K562 (cell line): ENCODE results near the gene CLEC19A. TPM values are rescaled to one million over a fixed set of nuclear protein-coding genes. Genes with fewer than 3 reads are reported as not detected.

Experiments used
- ATAC-seq: fragments of 200-7000 bp; cut with Tn5 transposase; 3 replicates; pipeline ENCODE4 v1.9.1; 2020; ENCODE audit warnings: moderate library complexity
- BruUV-seq: library from RNA; stranded (reverse); fragments of 400-500 nt; replicated peaks from 2 replicates; lab custom pipeline; 2021; lab: Mats Ljungman, UMichigan
- CTCF ChIA-PET: fragments of 300-600 bp; formaldehyde crosslinking; extraction: SDS; loops from one replicate; lab custom pipeline; 2021; ENCODE audit warnings: low intra/inter-chr PET ratio; lab: Yijun Ruan, JAX
- POLR2A ChIA-PET: fragments of 300-600, 350-650 bp; sonication (Branson Sonifier 250); formaldehyde crosslinking; extraction: SDS; loops from one replicate; lab custom pipeline; 2021; ENCODE audit warnings: antibody characterized with exemption, inconsistent platforms; lab: Yijun Ruan, JAX
- DNase-seq, 4 experiments: peaks; one replicate each; pipeline versions ENCODE4 v3.0.0 to v3.0.0-alpha.2; 2011 to 2018; ENCODE audit warnings: low spot score in 3 of 4, mixed read lengths in 3 of 4; ENCODE audit errors: extremely low read depth in 1 of 4
- FAIRE-seq: peaks from 2 replicates; lab custom pipeline; 2011; peaks lifted over from hg19 to GRCh38; lab: Jason Lieb, UNC
- H2AFZ ChIP-seq: 2 replicates; pipeline ENCODE4 v1.6.0; 2011; ENCODE audit warnings: low read depth, low read length, control low read depth, inconsistent platforms
- H3K27ac ChIP-seq: fragments of 200-600 bp; 3 replicates; pipeline ENCODE4 v1.8.0; 2011; ENCODE audit warnings: low read depth, mild to moderate bottlenecking, control low read depth, inconsistent platforms, low read length, moderate library complexity, mixed read lengths; ENCODE audit errors: extremely low read depth
- H3K27me3 ChIP-seq, 2 experiments: fragments of 300-600 bp in 1 of 2; 2 replicates in 1 of 2; 3 replicates in 1 of 2; pipeline versions ENCODE4 v1.6.0 to v1.8.0; 2011; ENCODE audit warnings: inconsistent platforms in 2 of 2, low read length in 2 of 2, mild to moderate bottlenecking in 1 of 2, mixed read lengths in 1 of 2, moderate library complexity in 1 of 2; ENCODE audit not compliant: control insufficient read depth in 2 of 2, insufficient read depth in 2 of 2
- H3K36me3 ChIP-seq: fragments of 300-600 bp; 3 replicates; pipeline ENCODE4 v1.8.0; 2011; ENCODE audit warnings: mild to moderate bottlenecking, low read length, inconsistent platforms; ENCODE audit not compliant: control insufficient read depth, insufficient read depth
- H3K4me1 ChIP-seq, 2 experiments: fragments of 200-600 bp in 1 of 2; replicated peaks in 1 of 2; 2 replicates in 1 of 2; 3 replicates in 1 of 2; pipeline versions ENCODE4 v1.5.1 to v1.8.0; 2011; ENCODE audit warnings: inconsistent platforms in 2 of 2, low read length in 2 of 2, mild to moderate bottlenecking in 1 of 2, mixed read lengths in 1 of 2, moderate library complexity in 1 of 2; ENCODE audit not compliant: control insufficient read depth in 2 of 2, insufficient read depth in 2 of 2
- H3K4me2 ChIP-seq: 2 replicates; pipeline ENCODE4 v1.6.1; 2011; ENCODE audit warnings: low read length, control low read depth, inconsistent platforms, mixed read lengths; ENCODE audit not compliant: insufficient read depth
- H3K4me3 ChIP-seq: fragments of 200-600 bp; sonication (generic), shearing (Covaris generic); 2 replicates; pipeline ENCODE4 v1.5.1; 2016; ENCODE audit warnings: control low read depth, inconsistent platforms
- H3K79me2 ChIP-seq: fragments of 200-600 bp; 3 replicates; pipeline ENCODE4 v1.8.0; 2011; ENCODE audit warnings: low read length, inconsistent platforms; ENCODE audit not compliant: control insufficient read depth, insufficient read depth
- H3K9ac ChIP-seq, 2 experiments: 2 replicates each; pipeline versions ENCODE4 v1.6.0 to v1.6.1; 2011; ENCODE audit warnings: low read depth in 2 of 2, low read length in 2 of 2, control low read depth in 1 of 2, inconsistent platforms in 1 of 2, mild to moderate bottlenecking in 1 of 2, mixed read lengths in 1 of 2; ENCODE audit not compliant: insufficient read depth in 1 of 2
- H3K9me1 ChIP-seq: one replicate; pipeline ENCODE4 v1.6.0; 2011; ENCODE audit warnings: inconsistent platforms, mild to moderate bottlenecking, low read length, moderate library complexity; ENCODE audit not compliant: control insufficient read depth, insufficient read depth
- H3K9me3 ChIP-seq: replicated peaks from 2 replicates; pipeline ENCODE4 v1.5.1; 2011; ENCODE audit warnings: low read depth, low read length, inconsistent platforms; ENCODE audit not compliant: control insufficient read depth, insufficient read depth
- H4K20me1 ChIP-seq: replicated peaks from 2 replicates; pipeline ENCODE4 v1.6.1; 2011; ENCODE audit warnings: low read length, inconsistent platforms, mixed read lengths; ENCODE audit not compliant: control insufficient read depth, insufficient read depth
- ATF1 ChIP-seq, 2 experiments: fragments of 450-650 bp in 1 of 2; IDR thresholded peaks; 2 replicates each; pipeline ENCODE4 v1.6.1; 2016; ENCODE audit warnings: missing compliant biosample characterization in 1 of 2, missing genetic modification characterization in 1 of 2
- C11orf30 ChIP-seq: fragments of 450-650 bp; IDR thresholded peaks from 2 replicates; pipeline ENCODE4 v1.6.1; 2016; ENCODE audit warnings: low read depth, mild to moderate bottlenecking
- CTCF ChIP-seq, 3 experiments: IDR thresholded peaks in 2 of 3; conservative IDR thresholded peaks in 1 of 3; 2 replicates each; pipeline ENCODE4 v1.5.1; 2011 to 2012; ENCODE audit warnings: low read length in 3 of 3, mild to moderate bottlenecking in 3 of 3, control low read depth in 2 of 3, improper control_type of control experiment in 1 of 3, inconsistent platforms in 1 of 3, low read depth in 1 of 3, mixed read lengths in 1 of 3, moderate library complexity in 1 of 3; ENCODE audit not compliant: insufficient read depth in 2 of 3
- DDX20 ChIP-seq: fragments of 450-650 bp; IDR thresholded peaks from 2 replicates; pipeline ENCODE4 v1.6.1; 2016; ENCODE audit warnings: missing genetic modification characterization, low read depth, mild to moderate bottlenecking, missing compliant biosample characterization, moderate library complexity
- DPF2 ChIP-seq: fragments of 450-650 bp; IDR thresholded peaks from 2 replicates; pipeline ENCODE4 v1.6.1; 2016
- FOXJ2 ChIP-seq: fragments of 200-800 bp; sonication (Bioruptor generic); IDR thresholded peaks from 2 replicates; pipeline ENCODE4 v1.6.1; 2016; ENCODE audit warnings: missing genetic modification characterization, missing compliant biosample characterization
- FOXK1 ChIP-seq: sonication (generic); formaldehyde crosslinking; IDR thresholded peaks from 2 replicates; pipeline ENCODE4 v1.8.0; 2022; ENCODE audit warnings: missing genetic modification reagents, mild to moderate bottlenecking, borderline replicate concordance
- HDAC8 ChIP-seq: fragments of 450-650 bp; IDR thresholded peaks from 2 replicates; pipeline ENCODE4 v1.6.1; 2016; ENCODE audit warnings: mild to moderate bottlenecking, missing genetic modification characterization, moderate library complexity, missing compliant biosample characterization
- KAT8 ChIP-seq: fragments of 450-650 bp; IDR thresholded peaks from 2 replicates; pipeline ENCODE4 v1.6.1; 2016; ENCODE audit warnings: low read depth, mild to moderate bottlenecking
- MAFG ChIP-seq: fragments of 450-650 bp; conservative IDR thresholded peaks from 2 replicates; pipeline ENCODE4 v1.6.1; 2016; ENCODE audit warnings: missing genetic modification characterization, missing compliant biosample characterization
- PKNOX1 ChIP-seq: fragments of 450-650 bp; IDR thresholded peaks from 2 replicates; pipeline ENCODE4 v1.6.1; 2016
- RFX1 ChIP-seq: fragments of 450-650 bp; IDR thresholded peaks from 2 replicates; pipeline ENCODE4 v1.6.1; 2016; ENCODE audit warnings: mild to moderate bottlenecking, moderate library complexity
- RREB1 ChIP-seq: fragments of 250-450 bp; sonication (Bioruptor Pico); IDR thresholded peaks from 2 replicates; pipeline ENCODE4 v1.4.0; 2020
- SRSF3 ChIP-seq: fragments of 200-400 bp; formaldehyde crosslinking; IDR thresholded peaks from 2 replicates; pipeline ENCODE4 v1.6.1; 2016; ENCODE audit warnings: mild to moderate bottlenecking, low read length, moderate library complexity; ENCODE audit not compliant: insufficient read depth
- XRCC5 ChIP-seq: fragments of 200-400 bp; formaldehyde crosslinking; IDR thresholded peaks from 2 replicates; pipeline ENCODE4 v1.6.1; 2017; ENCODE audit warnings: low read depth, mild to moderate bottlenecking, low read length
- ZNF717 ChIP-seq: fragments of 250-450 bp; sonication (Bioruptor Pico); IDR thresholded peaks from 2 replicates; pipeline ENCODE4 v1.5.0; 2021
- WGBS: fragments of 100-300 bp; shearing (Covaris generic); methylation state at CpG from one replicate; pipeline ENCODE4 v1.1.6; 2016; ENCODE audit warnings: low coverage, mixed read lengths; ENCODE audit not compliant: insufficient coverage; ENCODE audit errors: missing lambda C conversion rate; 5-methylcytosine and 5-hydroxymethylcytosine counted together
- in situ Hi-C: fragments of 300-500 bp; cut with MboI; formaldehyde crosslinking; loops from 4 replicates; pipeline ENCODE4 v1.15.0; 2018; ENCODE audit warnings: inconsistent platforms, mixed read lengths
- intact Hi-C: fragments of 100-400 bp; cut with micrococcal nuclease; formaldehyde crosslinking; loops from 2 replicates; pipeline ENCODE4 v1.14.2; 2022
- polyA plus RNA-seq, 8 experiments: library from polyadenylated mRNA; depleted of rRNA in 4 of 8; stranded (reverse) in 5 of 8; unstranded in 3 of 8; fragments of >200 nt; fragmentation: Nextera tagmentation in 2 of 8; fragmentation: Illumina TruSeq in 1 of 8; extraction: Ambion mirVana in 2 of 8; extraction: Trizol in 1 of 8; gene quantifications; 2 replicates each; pipeline versions ENCODE4 v1.2.1 to v1.2.3, GENCODE V29; 2011 to 2014; ENCODE audit warnings: inconsistent platforms in 1 of 8, missing spikeins in 1 of 8
- total RNA-seq, 7 experiments: library from RNA; depleted of rRNA in 6 of 7; stranded (reverse); fragments of >200 nt in 6 of 7; fragmentation: Illumina TruSeq in 2 of 7; extraction: Trizol in 2 of 7; gene quantifications; 2 replicates each; pipeline versions ENCODE4 v1.2.1 to v1.2.3, GENCODE V29; 2011 to 2021; ENCODE audit warnings: low replicate concordance in 1 of 7

CLEC19A gene
- total and polyA plus RNA-seq, 9 of the 15 experiments (the other 6 are each of a cell fraction or from before 2014, with no cell fraction given): not detected

- no TSS peak for BruUV-seq
- DNase-seq (no peak), FAIRE-seq (no peak), ATAC-seq (no peak)
- intact Hi-C loops: no loop called here
- ChIA-PET POLR2A (no interaction called here), CTCF (no interaction called here)
- Histone ChIP-seq H3K27me3 (peaks cover 0 to 12% of the 10 kb centered on the region in 2 experiments; a peak in 4 of 5 replicates), H3K4me1 (no peaks in the 10 kb centered on the region), H3K4me2 (no peak overlapping the region), H3K79me2 (no peaks in the 10 kb centered on the region), H3K4me3 (no peak overlapping the region), H3K9me3 (no peaks in the 10 kb centered on the region), H4K20me1 (0 out of 2 replicates have a peak, but pooled peaks cover 3% of the 10 kb centered on the region), H3K36me3 (no peaks in the 10 kb centered on the region), H3K27ac (no peak overlapping the region), H2AFZ (no peak overlapping the region), H3K9ac (no peak overlapping the region), H3K9me1 (no peaks in the 10 kb centered on the region)
- in situ Hi-C loops: no loop called here
- 0% methylated on average over 4 of the region's 4 CpGs for WGBS
- no peak for TF ChIP-seq ZNF717 (CRISPR knock-in tag)
- no peak for TF ChIP-seq C11orf30
- TF ChIP-seq ATF1 (CRISPR knock-in tag; IDR thresholded peaks at IDR 0.05): no peak
- TF ChIP-seq ATF1 (tag; IDR thresholded peaks at IDR 0.05): no peak
- TF ChIP-seq RFX1: peak; percentile 93
- TF ChIP-seq CTCF (IDR thresholded peaks at IDR 0.05 in 2 of 3, conservative IDR thresholded peaks at IDR 0.05 in 1 of 3; ENCODE audit: insufficient read depth in 2 of 3, low read depth in 1 of 3, low read length in 3 of 3): no peak
- TF ChIP-seq DDX20: no peak
- TF ChIP-seq XRCC5: no peak
- no peak for TF ChIP-seq SRSF3
- no peak for TF ChIP-seq HDAC8 (tag)
- TF ChIP-seq KAT8: no peak
- peak; percentile 58; the same call in 1 of the 2 replicates for TF ChIP-seq FOXJ2 (tag)
- TF ChIP-seq DPF2: no peak
- peak; percentile 50; the same call in 1 of the 2 replicates for TF ChIP-seq MAFG (tag)
- no peak for TF ChIP-seq FOXK1 (CRISPR knock-in tag)
- no peak for TF ChIP-seq PKNOX1
- no peak for TF ChIP-seq RREB1 (CRISPR knock-in tag)
Measured at GRCh38 chr16:19291475-19291874, 5.9 kb downstream of the CLEC19A start.
